ENCODE measurements around the gene IL17RE. TPM values are rescaled to one million over a fixed set of nuclear protein-coding genes. Genes with fewer than 3 reads are reported as not detected.
"Not testable (repeated sequence)": the region's sequence is repeated elsewhere in the genome, so short reads cannot be mapped to it uniquely, and the experiment has no call there.

Gene IL17RE
- total and polyA plus RNA-seq, 2 donors (not counting 3 experiments of a cell fraction or from before 2014, with no cell fraction given), result 1.2 to 1.3 TPM

GRCh38 chr3:9938966-9939365, 36.3 kb downstream of the IL17RE start:
- DNase-seq (ENCODE audit: low read depth, low spot score) (no peak), FAIRE-seq (no peak)
- peaks cover 2 to 9% of the 10 kb centered on the region in 2 experiments for H3K36me3 ChIP-seq (ENCODE audit: control insufficient read depth in 2 of 2, extremely low read depth in 1 of 2, insufficient read depth in 2 of 2, low read length in 2 of 2)
- intact Hi-C loops (cut with micrococcal nuclease), result loop anchor here (10.0 kb wide), 2 partner anchors 434 to 796 kb away; no protein-coding TSS in a partner anchor
- H4K20me1 ChIP-seq (replicated peaks; ENCODE audit: control insufficient read depth, extremely low read depth, insufficient read depth, low read length), result no peaks in the 10 kb centered on the region
- dilution Hi-C loops (cut with MboI; ENCODE audit: extremely low pct_ligation_motif_present, low sequenced_read_pairs), result no loop called here
- CTCF ChIA-PET, result interaction anchor here (1.1 kb wide), 1 partner anchor 8 kb away, joined by 5 read pairs; no protein-coding TSS in a partner anchor
- H3K27ac ChIP-seq (ENCODE audit: insufficient read depth, low read depth, low read length), result no peak overlapping the region
- POLR2A ChIA-PET, result no interaction called here
- H3K27me3 ChIP-seq (ENCODE audit: control insufficient read depth in 2 of 2, insufficient read depth in 2 of 2, low read length in 2 of 2), result no peaks in the 10 kb centered on the region
- BruUV-seq (replicated peaks), result no TSS peak
- H3K9me3 ChIP-seq (replicated peaks; ENCODE audit: control insufficient read depth, insufficient read depth, low read length), result no peaks in the 10 kb centered on the region
- peaks cover 8% of the 10 kb centered on the region for H3K4me1 ChIP-seq (ENCODE audit: control insufficient read depth, extremely low read depth, insufficient read depth, low read length)
- H3K9me1 ChIP-seq (replicated peaks; ENCODE audit: control insufficient read depth, extremely low read depth, insufficient read depth, low read length), result no peaks in the 10 kb centered on the region
- no peaks in the 10 kb centered on the region for H3K79me2 ChIP-seq (ENCODE audit: control insufficient read depth, insufficient read depth, low read length)
- no peak overlapping the region for H2AFZ ChIP-seq (ENCODE audit: low read depth, low read length)
- TF ChIP-seq GATA2 (IDR thresholded peaks at IDR 0.05; ENCODE audit: insufficient read depth, insufficient read length, low read depth, low read length) (no peak), FOS (IDR thresholded peaks at IDR 0.05; ENCODE audit: borderline replicate concordance, insufficient read depth, low read length) (no peak), POLR2AphosphoS5 (IDR thresholded peaks at IDR 0.05; ENCODE audit: insufficient read depth, low read depth, low read length) (no peak), CTCF (IDR thresholded peaks at IDR 0.05; ENCODE audit: extremely low read depth in 1 of 2, insufficient read depth in 1 of 2, low read depth in 1 of 2, low read length in 2 of 2) (no peak), MAX (IDR thresholded peaks at IDR 0.05; ENCODE audit: insufficient read depth, insufficient read length) (no peak), JUN (IDR thresholded peaks at IDR 0.05; ENCODE audit: borderline replicate concordance, insufficient read depth, insufficient read length, low read depth) (no peak), MYC (IDR thresholded peaks at IDR 0.05; ENCODE audit: low read depth, low read length) (no peak), POLR2A (IDR thresholded peaks at IDR 0.05; ENCODE audit: low read depth, low read length) (no peak), EZH2 (IDR thresholded peaks at IDR 0.05; ENCODE audit: borderline replicate concordance, low read depth, low read length, severe bottlenecking) (no peak)
- H3K4me3 ChIP-seq (replicated peaks in 1 of 3; ENCODE audit: insufficient read depth in 1 of 3, low read depth in 1 of 3, low read length in 3 of 3), result no peak overlapping the region
- H3K9ac ChIP-seq (replicated peaks; ENCODE audit: extremely low read depth, insufficient read depth, low read length), result no peak overlapping the region
- H3K4me2 ChIP-seq (ENCODE audit: insufficient read depth, low read length), result no peak overlapping the region

GRCh38 chr3:9939906-9940305, 37.3 kb downstream of the IL17RE start:
- H4K20me1 ChIP-seq (replicated peaks; ENCODE audit: control insufficient read depth, extremely low read depth, insufficient read depth, low read length); POLR2A ChIA-PET; H2AFZ ChIP-seq (ENCODE audit: low read depth, low read length); H3K79me2 ChIP-seq (ENCODE audit: control insufficient read depth, insufficient read depth, low read length); BruUV-seq (replicated peaks); FAIRE-seq; H3K27me3 ChIP-seq (ENCODE audit: control insufficient read depth in 2 of 2, insufficient read depth in 2 of 2, low read length in 2 of 2); H3K9ac ChIP-seq (replicated peaks; ENCODE audit: extremely low read depth, insufficient read depth, low read length); H3K9me3 ChIP-seq (replicated peaks; ENCODE audit: control insufficient read depth, insufficient read depth, low read length); CTCF ChIA-PET; dilution Hi-C loops (cut with MboI; ENCODE audit: extremely low pct_ligation_motif_present, low sequenced_read_pairs); H3K4me1 ChIP-seq (ENCODE audit: control insufficient read depth, extremely low read depth, insufficient read depth, low read length); H3K27ac ChIP-seq (ENCODE audit: insufficient read depth, low read depth, low read length); H3K4me3 ChIP-seq (replicated peaks in 1 of 3; ENCODE audit: insufficient read depth in 1 of 3, low read depth in 1 of 3, low read length in 3 of 3); DNase-seq (ENCODE audit: low read depth, low spot score); H3K9me1 ChIP-seq (replicated peaks; ENCODE audit: control insufficient read depth, extremely low read depth, insufficient read depth, low read length); H3K36me3 ChIP-seq (ENCODE audit: control insufficient read depth in 2 of 2, extremely low read depth in 1 of 2, insufficient read depth in 2 of 2, low read length in 2 of 2); H3K4me2 ChIP-seq (ENCODE audit: insufficient read depth, low read length): not testable (repeated sequence)
- intact Hi-C loops (cut with micrococcal nuclease), result loop anchor here (10.0 kb wide), 2 partner anchors 435 to 795 kb away; no protein-coding TSS in a partner anchor
